Thoracic aorta (tissue), 2 donors: ENCODE data around the gene CMIP. TPM values are rescaled to one million over a fixed set of nuclear protein-coding genes. Genes with fewer than 3 reads are reported as not detected.
A peak's percentile ranks its signal among the peaks of the same experiment; 100 is the strongest.

ENCODE experiments used
- ATAC-seq: fragments of 150-250 bp; one replicate; pipeline ENCODE4 v1.8.0; 2017; ENCODE audit warnings: low read depth; ENCODE audit not compliant: insufficient number of reproducible peaks, low FRiP score
- DNase-seq: peaks from one replicate; pipeline ENCODE4 v3.0.0-alpha.2; 2020; ENCODE audit warnings: low spot score
- H3K27ac ChIP-seq, 2 donors: fragments of 200-600 bp; sonication (generic); 1 replicate in 1 of 2; 2 replicates in 1 of 2; pipeline ENCODE4 v1.5.1; 2016; ENCODE audit warnings: mild to moderate bottlenecking in 2 of 2, moderate library complexity in 2 of 2
- H3K27me3 ChIP-seq: fragments of 200-600 bp; sonication (generic); replicated peaks from 2 replicates; pipeline ENCODE4 v1.6.0; 2016; ENCODE audit warnings: mild to moderate bottlenecking; ENCODE audit not compliant: insufficient read depth
- H3K36me3 ChIP-seq: fragments of 200-600 bp; sonication (generic); one replicate; pipeline ENCODE4 v1.5.1; 2016
- H3K4me1 ChIP-seq, 2 donors: fragments of 200-600 bp; sonication (generic); 1 replicate in 1 of 2; 2 replicates in 1 of 2; pipeline versions ENCODE4 v1.5.1 to v1.6.0; 2016; ENCODE audit warnings: low read depth in 2 of 2, mild to moderate bottlenecking in 1 of 2; ENCODE audit not compliant: control insufficient read depth in 1 of 2
- H3K4me3 ChIP-seq: fragments of 200-600 bp; sonication (generic); 2 replicates; pipeline ENCODE4 v1.5.1; 2016; ENCODE audit warnings: mild to moderate bottlenecking
- H3K9me3 ChIP-seq: fragments of 200-600 bp; sonication (generic); 2 replicates; pipeline ENCODE4 v1.5.1; 2016
- total RNA-seq, 2 donors: library from RNA; depleted of rRNA; stranded (reverse); fragments of >200 nt; gene quantifications; one replicate each; pipeline versions ENCODE4 v1.1.0 to v1.2.3, GENCODE V29; 2016
- TF ChIP-seq, protein P1 (sequence below): fragments of 200-600 bp; sonication (generic); IDR thresholded peaks from one replicate; pipeline ENCODE4 v1.5.1; 2019; ENCODE audit warnings: antibody characterized with exemption

CMIP gene
- total RNA-seq, 2 donors from 2014 or later = 20.8 to 46.8 TPM

DNA sequence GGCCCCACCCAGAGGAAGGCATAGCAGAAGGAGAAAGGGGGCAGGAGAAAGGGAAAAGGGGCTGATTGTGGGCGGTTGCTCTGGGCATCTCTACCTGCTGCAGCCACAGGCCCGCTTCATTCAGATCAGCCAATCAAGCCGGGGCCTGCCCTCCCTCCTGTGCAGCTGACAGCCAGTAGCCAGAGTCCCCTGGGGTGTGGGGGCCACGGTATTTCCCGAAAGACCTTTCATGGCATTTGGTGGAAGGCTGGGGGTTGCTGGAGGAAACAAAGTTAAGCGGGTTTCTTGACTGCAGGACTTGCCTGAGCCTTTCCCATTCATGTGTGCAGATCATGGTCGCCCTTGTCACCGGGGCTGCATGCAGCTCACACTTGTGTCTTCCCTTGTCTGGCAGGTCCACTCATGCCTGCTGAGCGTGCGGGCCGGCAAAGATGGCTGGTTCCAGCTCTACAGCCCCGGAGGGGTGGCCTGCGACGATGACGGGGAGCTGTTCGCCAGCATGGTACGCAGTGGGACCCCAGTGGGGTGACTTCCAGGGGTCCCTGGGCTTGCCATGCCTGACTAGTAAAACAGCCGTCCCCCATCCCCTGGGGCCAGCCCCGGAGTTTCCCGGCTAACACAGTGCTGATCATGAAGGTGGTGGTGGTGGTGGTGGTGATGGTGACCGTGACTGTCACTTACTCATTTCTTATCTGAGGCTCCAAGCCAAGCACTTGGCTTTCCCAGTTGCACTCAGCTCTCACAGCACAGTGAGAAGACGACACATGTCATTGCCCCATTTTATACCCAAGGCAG lies 251.8 kb downstream of the CMIP start:
- H3K9me3 ChIP-seq = no peaks in the 10 kb centered on the region
- no peaks in the 10 kb centered on the region for H3K4me1 ChIP-seq
- TF ChIP-seq, protein P1, sequence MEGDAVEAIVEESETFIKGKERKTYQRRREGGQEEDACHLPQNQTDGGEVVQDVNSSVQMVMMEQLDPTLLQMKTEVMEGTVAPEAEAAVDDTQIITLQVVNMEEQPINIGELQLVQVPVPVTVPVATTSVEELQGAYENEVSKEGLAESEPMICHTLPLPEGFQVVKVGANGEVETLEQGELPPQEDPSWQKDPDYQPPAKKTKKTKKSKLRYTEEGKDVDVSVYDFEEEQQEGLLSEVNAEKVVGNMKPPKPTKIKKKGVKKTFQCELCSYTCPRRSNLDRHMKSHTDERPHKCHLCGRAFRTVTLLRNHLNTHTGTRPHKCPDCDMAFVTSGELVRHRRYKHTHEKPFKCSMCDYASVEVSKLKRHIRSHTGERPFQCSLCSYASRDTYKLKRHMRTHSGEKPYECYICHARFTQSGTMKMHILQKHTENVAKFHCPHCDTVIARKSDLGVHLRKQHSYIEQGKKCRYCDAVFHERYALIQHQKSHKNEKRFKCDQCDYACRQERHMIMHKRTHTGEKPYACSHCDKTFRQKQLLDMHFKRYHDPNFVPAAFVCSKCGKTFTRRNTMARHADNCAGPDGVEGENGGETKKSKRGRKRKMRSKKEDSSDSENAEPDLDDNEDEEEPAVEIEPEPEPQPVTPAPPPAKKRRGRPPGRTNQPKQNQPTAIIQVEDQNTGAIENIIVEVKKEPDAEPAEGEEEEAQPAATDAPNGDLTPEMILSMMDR = no peak
- no peak overlapping the region for H3K27ac ChIP-seq
- DNase-seq = no peak
- no peak overlapping the region for H3K4me3 ChIP-seq
- no peak for ATAC-seq
- peaks cover 13% of the 10 kb centered on the region for H3K36me3 ChIP-seq
- no peaks in the 10 kb centered on the region for H3K27me3 ChIP-seq

DNA sequence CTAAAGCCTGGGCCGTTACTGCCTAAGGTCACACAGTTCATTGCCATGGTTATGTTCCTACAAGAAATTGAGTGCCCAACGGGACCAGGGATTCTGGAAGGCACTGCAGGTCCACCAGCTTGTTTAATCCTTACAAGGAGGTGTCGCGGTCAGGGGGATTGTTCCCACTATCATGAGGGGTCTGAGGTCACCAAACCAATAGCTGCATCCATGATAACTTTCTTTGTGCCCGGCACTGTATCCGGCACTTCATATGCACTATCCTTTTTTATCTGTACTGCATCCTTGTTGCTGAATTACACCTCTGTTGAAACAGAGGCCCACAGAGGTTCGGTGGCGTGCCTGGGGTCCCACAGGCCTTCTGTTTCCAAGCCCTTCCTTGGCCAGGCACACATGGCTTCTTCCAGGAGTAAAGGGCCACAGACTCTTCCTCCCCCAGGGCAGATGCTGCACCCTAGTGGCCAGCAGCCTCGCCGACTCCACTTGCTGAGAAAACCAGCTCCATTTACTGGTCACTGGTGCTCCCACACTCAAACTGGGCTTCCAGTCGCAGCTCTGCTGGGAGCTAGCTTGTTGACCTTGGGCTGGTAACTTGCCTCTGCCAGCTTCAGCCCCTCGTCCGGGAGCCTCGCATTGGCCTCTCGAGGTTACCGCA lies 252.5 kb downstream of the CMIP start:
- Histone ChIP-seq H3K27me3 (no peaks in the 10 kb centered on the region), H3K4me1 (no peaks in the 10 kb centered on the region), H3K27ac (no peak overlapping the region), H3K4me3 (no peak overlapping the region), H3K36me3 (peaks cover 8% of the 10 kb centered on the region), H3K9me3 (no peaks in the 10 kb centered on the region)
- DNase-seq (no peak), ATAC-seq (no peak)
- TF ChIP-seq, protein P1 = peak; percentile 44

DNA sequence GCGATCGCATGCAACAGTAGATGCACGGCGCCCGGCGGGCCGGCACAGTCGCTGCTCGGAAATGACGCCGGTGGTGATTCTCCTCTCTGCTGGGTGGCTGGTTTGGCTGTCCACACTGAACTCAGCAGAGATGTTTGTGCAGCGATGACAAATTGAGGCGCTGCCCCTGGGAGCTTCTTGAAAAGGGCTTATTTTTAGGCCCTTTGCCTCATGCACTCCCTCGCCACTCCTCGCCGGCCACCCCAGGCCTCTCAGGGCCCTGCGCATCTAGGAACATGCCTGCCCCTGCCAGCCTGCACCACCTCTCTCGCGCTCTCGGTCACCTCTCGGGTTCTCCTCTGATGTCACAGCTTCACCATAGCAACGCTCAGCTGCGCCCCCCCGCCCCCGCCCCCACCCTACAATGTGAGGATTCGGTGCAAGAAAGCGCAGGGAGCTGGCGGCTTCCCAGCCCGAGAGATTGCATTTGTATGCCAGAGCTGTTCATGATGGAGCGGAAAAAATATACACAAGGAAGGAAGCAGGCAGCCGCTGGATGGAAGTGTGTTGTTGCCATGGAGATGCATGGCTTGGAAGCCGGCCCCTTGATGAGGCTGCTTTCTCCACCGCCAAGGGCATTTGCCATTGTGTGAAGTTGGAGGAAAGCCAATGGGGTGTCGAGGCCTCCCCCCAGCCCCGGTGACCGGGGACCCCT lies 253.2 kb downstream of the CMIP start:
- no peaks in the 10 kb centered on the region for H3K27me3 ChIP-seq
- ATAC-seq = no peak
- DNase-seq = no peak
- no peaks in the 10 kb centered on the region for H3K9me3 ChIP-seq
- peaks cover 4% of the 10 kb centered on the region for H3K36me3 ChIP-seq
- no peak overlapping the region for H3K4me3 ChIP-seq
- no peaks in the 10 kb centered on the region for H3K4me1 ChIP-seq
- no peak overlapping the region for H3K27ac ChIP-seq
- TF ChIP-seq, protein P1 = no peak

DNA sequence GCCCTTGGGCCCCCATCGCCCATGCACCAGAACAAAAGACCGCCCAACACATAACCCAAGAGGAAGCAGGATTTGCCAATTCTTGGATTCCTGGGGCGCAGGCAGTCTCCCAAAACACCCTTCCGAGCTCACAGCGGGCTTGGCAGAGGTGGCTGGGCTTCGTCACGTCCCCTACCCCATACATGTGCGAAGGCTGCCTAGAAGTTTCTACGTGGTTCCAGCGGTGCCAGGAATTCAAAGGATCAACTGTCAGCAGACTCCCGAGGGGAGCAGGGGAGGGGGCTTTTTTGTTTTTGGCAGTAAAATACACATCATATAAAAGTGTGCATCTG lies 253.7 kb downstream of the CMIP start:
- DNase-seq (no peak), ATAC-seq (no peak)
- Histone ChIP-seq H3K4me3 (no peak overlapping the region), H3K9me3 (no peaks in the 10 kb centered on the region), H3K27me3 (no peaks in the 10 kb centered on the region), H3K27ac (no peak overlapping the region), H3K4me1 (no peaks in the 10 kb centered on the region), H3K36me3 (peaks cover 2% of the 10 kb centered on the region)
- TF ChIP-seq, protein P1 = no peak

DNA sequence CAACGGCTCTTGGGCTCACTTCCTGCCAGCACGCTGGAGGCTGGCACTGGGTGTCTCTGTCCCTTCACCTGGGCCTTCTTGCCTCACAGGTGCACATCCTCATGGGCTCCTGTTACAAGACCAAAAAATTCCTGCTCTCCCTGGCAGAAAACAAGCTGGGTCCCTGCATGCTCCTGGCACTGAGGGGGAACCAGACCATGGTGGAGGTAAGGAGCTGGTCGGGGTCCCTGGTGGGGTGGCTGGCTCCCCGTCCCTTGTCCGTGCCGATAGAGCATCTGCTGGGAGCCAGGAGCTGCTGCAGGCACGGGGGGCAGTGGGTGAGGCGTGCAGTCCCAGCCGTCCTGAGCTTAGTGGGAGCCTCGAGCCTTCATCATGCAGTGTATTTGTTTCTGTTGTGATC lies 255.0 kb downstream of the CMIP start:
- Histone ChIP-seq H3K4me3 (no peak overlapping the region), H3K27me3 (no peaks in the 10 kb centered on the region)
- TF ChIP-seq, protein P1 = no peak

More for the DNA sequence above, 255.0 kb downstream of the CMIP start:
- H3K27ac ChIP-seq = no peak overlapping the region
- DNase-seq (no peak), ATAC-seq (no peak)
- no peaks in the 10 kb centered on the region for H3K9me3 ChIP-seq
- H3K4me1 ChIP-seq = no peaks in the 10 kb centered on the region
- peaks cover under 1% of the 10 kb centered on the region for H3K36me3 ChIP-seq
